ENCODE results near the gene MRPL2.

Gene MRPL2

GRCh38 chr6:43059168-43060033 is at the start of gene MRPL2, which contains the start of gene KLC4:
Gene MRPL2 (minus strand): TSS chr6:43059434. CDS start chr6:43059381, 53 bp downstream.
Gene KLC4 (plus strand): TSS chr6:43059631. CDS start chr6:43061336, 1,705 bp downstream.
- DNase-seq: peak; percentile 96 to 97

GRCh38 chr6:43107344-43108062 is 48.3 kb upstream of the MRPL2 start:
- no peak for DNase-seq

GRCh38 chr6:43105538-43106222 is 46.4 kb upstream of the MRPL2 start:
- DNase-seq: no peak

- DNase-seq: no peak
Measured at GRCh38 chr6:43103253-43103876, 44.1 kb upstream of the MRPL2 start.

- DNase-seq: no peak
Measured at GRCh38 chr6:43101497-43101896, 42.3 kb upstream of the MRPL2 start.

GRCh38 chr6:43097502-43097901 is 38.3 kb upstream of the MRPL2 start:
- no peak for DNase-seq

- DNase-seq: no peak
Measured at GRCh38 chr6:43097098-43097489, 37.9 kb upstream of the MRPL2 start.

- no peak for DNase-seq
Measured at GRCh38 chr6:43096451-43097097, 37.3 kb upstream of the MRPL2 start.

- DNase-seq: no peak
Measured at GRCh38 chr6:43095939-43096338, 36.7 kb upstream of the MRPL2 start.

GRCh38 chr6:43093436-43094289 is 34.4 kb upstream of the MRPL2 start:
- no peak for DNase-seq

GRCh38 chr6:43092635-43093034 is 33.4 kb upstream of the MRPL2 start:
- no peak for DNase-seq

- no peak for DNase-seq
Measured at GRCh38 chr6:43091436-43091991, 32.3 kb upstream of the MRPL2 start.

- DNase-seq: no peak
Measured at GRCh38 chr6:43091020-43091419, 31.8 kb upstream of the MRPL2 start.

- DNase-seq: no peak
Measured at GRCh38 chr6:43090559-43090956, 31.3 kb upstream of the MRPL2 start.

- DNase-seq: no peak
Measured at GRCh38 chr6:43089874-43090558, 30.8 kb upstream of the MRPL2 start.

GRCh38 chr6:43089467-43089866 is 30.2 kb upstream of the MRPL2 start:
- no peak for DNase-seq

- no peak for DNase-seq
Measured at GRCh38 chr6:43088654-43089056, 29.4 kb upstream of the MRPL2 start.

- DNase-seq: no peak
Measured at GRCh38 chr6:43086022-43086658, 26.9 kb upstream of the MRPL2 start.

GRCh38 chr6:43082806-43083655 is 23.8 kb upstream of the MRPL2 start:
- no peak for DNase-seq
